ENCODE results near the gene ANKH.

- TF ChIP-seq CEBPB (IDR thresholded peaks at IDR 0.05), result no peak
- no peak for TF ChIP-seq POLR2A (IDR thresholded peaks at IDR 0.05; ENCODE audit: low read length)
- no peak for TF ChIP-seq RAD21 (conservative IDR thresholded peaks at IDR 0.05 in 1 of 2, IDR thresholded peaks at IDR 0.05 in 1 of 2)
- no peak for TF ChIP-seq EP300 (IDR thresholded peaks at IDR 0.05)
- TF ChIP-seq ESRRA (IDR thresholded peaks at IDR 0.05; ENCODE audit: borderline replicate concordance, low read length), result no peak
- TF ChIP-seq CTCF (IDR thresholded peaks at IDR 0.05), result no peak
- no peak for TF ChIP-seq SREBF2 (IDR thresholded peaks at IDR 0.05)
These were observed 65.1 kb downstream of the ANKH start for GRCh38 chr5:14806456-14806855.
